Suppressor macrophage (primary cell): ENCODE measurements around the gene MAP1B.

ENCODE experiments used
- DNase-seq, 4 experiments: peaks; one replicate each; pipeline ENCODE4 v3.0.0-alpha.2; 2020 to 2022

The MAP1B gene

DNA sequence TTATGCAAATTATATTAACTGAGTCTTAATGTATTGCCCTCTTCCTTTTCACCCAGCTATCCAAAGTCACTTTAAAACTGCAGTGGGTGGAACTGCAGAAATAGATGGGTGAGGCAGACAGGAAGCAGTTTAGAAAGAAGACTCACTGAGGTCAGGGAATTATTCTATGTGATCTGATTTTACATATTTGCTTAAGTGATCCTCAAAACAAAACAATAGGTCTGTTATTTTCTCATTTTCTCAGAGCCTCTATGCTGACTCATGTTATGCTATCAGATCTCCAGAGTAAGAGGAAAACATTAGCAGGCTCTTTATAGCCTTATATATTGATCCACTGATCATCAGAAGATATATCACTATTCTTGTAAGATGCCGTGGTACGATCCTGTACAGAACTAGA, 149.3 kb downstream of the MAP1B start:
- no peak for DNase-seq
